Thymus (tissue), 11 donors: ENCODE results near the gene NAGPA. TPM values are rescaled to one million over a fixed set of nuclear protein-coding genes. Genes with fewer than 3 reads are reported as not detected.

Experiments
- DNase-seq, 9 donors: peaks; one replicate each; pipeline ENCODE4 v3.0.0-alpha.2; 2013; ENCODE audit warnings: low spot score in 9 of 9, low read depth in 6 of 9, missing footprints in 1 of 9
- H3K27ac ChIP-seq, 2 donors: one replicate each; pipeline ENCODE4 v1.5.1; 2013; ENCODE audit warnings: control low read depth in 1 of 2, low read depth in 1 of 2, low read length in 1 of 2, mild to moderate bottlenecking in 1 of 2, moderate library complexity in 1 of 2
- H3K27me3 ChIP-seq, 2 donors: one replicate each; pipeline ENCODE4 v1.5.1; 2013; ENCODE audit warnings: low read length in 1 of 2; ENCODE audit not compliant: control insufficient read depth in 2 of 2, insufficient read depth in 1 of 2
- H3K36me3 ChIP-seq, 2 donors: one replicate each; pipeline ENCODE4 v1.5.1; 2013; ENCODE audit warnings: low read length in 1 of 2, mild to moderate bottlenecking in 1 of 2, moderate library complexity in 1 of 2; ENCODE audit not compliant: control insufficient read depth in 2 of 2, insufficient read depth in 2 of 2
- H3K4me1 ChIP-seq, 2 donors: one replicate each; pipeline ENCODE4 v1.5.1; 2013; ENCODE audit warnings: low read length in 2 of 2; ENCODE audit not compliant: control insufficient read depth in 2 of 2, insufficient read depth in 2 of 2
- H3K4me3 ChIP-seq, 2 donors: one replicate each; pipeline ENCODE4 v1.5.1; 2013; ENCODE audit warnings: low read length in 2 of 2, control low read depth in 1 of 2, mild to moderate bottlenecking in 1 of 2
- H3K9me3 ChIP-seq, 2 donors: one replicate each; pipeline ENCODE4 v1.5.1; 2013; ENCODE audit warnings: low read length in 1 of 2, mild to moderate bottlenecking in 1 of 2; ENCODE audit not compliant: control insufficient read depth in 2 of 2, insufficient read depth in 1 of 2
- WGBS: extraction: QIAGEN DNeasy Blood & Tissue Kit; methylation state at CpG from one replicate; pipeline ENCODE4 v1.1.7; 2013; 5-methylcytosine and 5-hydroxymethylcytosine counted together
- polyA plus RNA-seq: library from polyadenylated mRNA; stranded (reverse); fragments of 200-250 nt; gene quantifications from one replicate; pipeline ENCODE4 v1.2.3, GENCODE V29; 2013
- total RNA-seq: library from RNA; stranded (reverse); fragments of 120-200 nt; gene quantifications from one replicate; pipeline ENCODE4 v1.2.4, GENCODE V29; 2013
- donor health status: healthy.

The NAGPA gene
- total and polyA plus RNA-seq, 2 donors: 6.7 to 10.3 TPM

DNA sequence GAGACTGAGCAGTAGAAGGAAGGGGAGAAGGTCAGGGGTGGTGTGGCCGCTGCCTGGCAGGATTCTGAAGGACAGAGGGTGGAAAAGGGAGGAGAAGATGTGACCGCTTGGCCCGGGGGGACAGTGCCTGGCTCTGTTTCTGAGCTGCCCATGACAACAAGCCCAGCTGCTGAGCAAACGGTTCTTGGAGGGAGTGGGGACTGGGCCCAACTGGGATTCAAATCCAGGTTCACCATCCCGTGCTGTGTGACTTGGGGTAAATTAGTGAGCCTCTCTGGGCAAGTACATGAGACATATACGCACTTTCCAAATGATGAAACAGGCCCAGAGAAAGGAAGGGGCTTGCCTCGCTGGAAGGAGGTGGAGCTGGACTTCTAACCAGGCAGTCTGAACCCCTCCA lies 52.3 kb downstream of the NAGPA start:
- H3K27ac ChIP-seq: no peak overlapping the region
- no peaks in the 10 kb centered on the region for H3K4me1 ChIP-seq
- no peak overlapping the region for H3K4me3 ChIP-seq
- peaks cover 0 to 4% of the 10 kb centered on the region in 2 donors for H3K9me3 ChIP-seq
- no peaks in the 10 kb centered on the region for H3K36me3 ChIP-seq
- DNase-seq: no peak
- peaks cover 2 to 20% of the 10 kb centered on the region in 2 donors for H3K27me3 ChIP-seq
- WGBS: 91% methylated on average over 7 of the region's 7 CpGs

DNA sequence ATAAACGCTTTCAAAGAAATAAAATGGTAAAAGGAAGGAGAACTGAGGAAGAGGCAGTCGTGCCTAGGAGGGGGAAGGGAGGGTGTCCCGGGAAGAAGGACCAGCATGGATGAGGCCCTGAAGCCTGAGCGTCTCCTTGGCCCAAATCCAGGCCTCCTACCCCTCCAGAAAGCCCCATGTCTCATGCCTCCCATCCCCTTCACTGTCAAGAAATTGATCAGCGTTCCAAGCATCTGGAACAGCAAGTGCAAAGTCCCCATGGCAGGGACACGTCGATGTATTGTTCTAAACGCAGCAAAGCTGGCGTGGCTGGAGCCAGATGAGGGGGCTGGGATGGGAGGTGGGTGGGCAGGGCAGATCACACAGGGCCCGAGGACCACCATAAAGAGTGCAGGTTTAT lies 53.0 kb downstream of the NAGPA start:
- Histone ChIP-seq H3K4me1 (no peaks in the 10 kb centered on the region), H3K36me3 (no peaks in the 10 kb centered on the region), H3K9me3 (peaks cover 0 to 7% of the 10 kb centered on the region in 2 donors), H3K4me3 (no peak overlapping the region), H3K27ac (no peak overlapping the region), H3K27me3 (peaks cover 0 to 12% of the 10 kb centered on the region in 2 donors)
- WGBS: 88% methylated on average over 10 of the region's 10 CpGs
- DNase-seq: no peak

DNA sequence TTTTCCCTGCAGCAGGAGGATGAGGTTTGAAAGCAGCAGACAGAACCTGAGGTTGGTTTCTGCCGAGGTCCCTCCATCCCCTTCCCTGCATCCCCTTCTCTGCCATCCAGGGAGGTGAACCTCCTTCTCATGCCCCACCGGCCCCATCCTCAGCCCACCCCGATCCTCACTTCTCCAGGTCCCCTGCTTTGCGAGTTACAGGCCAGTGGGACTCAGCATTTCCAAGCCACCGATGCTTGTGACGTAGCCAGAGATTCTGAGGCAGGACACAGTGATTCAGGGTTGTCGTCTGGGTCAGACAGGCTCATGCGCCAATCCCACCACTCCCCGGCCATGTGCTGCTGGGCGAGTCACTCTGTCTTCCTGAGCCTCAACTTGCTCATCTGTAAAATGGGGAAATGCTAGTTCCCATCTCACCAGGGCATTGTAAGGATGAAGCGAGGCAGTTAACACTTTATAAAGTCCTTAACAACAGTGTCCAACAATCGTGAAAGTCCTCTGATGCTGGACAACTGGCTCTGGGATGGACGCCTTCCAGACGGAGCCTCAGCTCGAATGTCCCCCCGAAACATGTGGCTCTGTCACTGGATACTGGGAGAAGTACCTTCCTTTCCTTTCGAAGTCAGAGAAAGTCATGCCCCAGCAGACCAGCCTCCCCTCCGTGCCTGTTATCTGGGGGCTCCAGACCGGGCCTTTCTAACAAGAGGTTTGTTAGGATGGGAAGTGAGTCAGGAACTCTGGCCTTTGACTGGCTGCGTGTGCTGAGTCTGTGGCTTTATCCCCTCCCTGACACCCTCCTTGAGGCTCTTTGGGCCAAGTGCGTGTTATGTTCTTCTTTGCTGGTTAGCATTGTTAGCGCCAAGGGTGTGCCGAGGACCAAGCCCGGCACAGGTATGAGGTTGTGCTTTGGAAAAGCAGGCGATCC lies 53.7 kb downstream of the NAGPA start:
- Histone ChIP-seq H3K4me1 (no peaks in the 10 kb centered on the region), H3K36me3 (no peaks in the 10 kb centered on the region), H3K27ac (no peak overlapping the region), H3K9me3 (peaks cover 0 to 7% of the 10 kb centered on the region in 2 donors), H3K4me3 (no peak overlapping the region), H3K27me3 (peaks cover 0 to 8% of the 10 kb centered on the region in 2 donors)
- WGBS: 75% methylated on average over 25 of the region's 25 CpGs
- no peak for DNase-seq

DNA sequence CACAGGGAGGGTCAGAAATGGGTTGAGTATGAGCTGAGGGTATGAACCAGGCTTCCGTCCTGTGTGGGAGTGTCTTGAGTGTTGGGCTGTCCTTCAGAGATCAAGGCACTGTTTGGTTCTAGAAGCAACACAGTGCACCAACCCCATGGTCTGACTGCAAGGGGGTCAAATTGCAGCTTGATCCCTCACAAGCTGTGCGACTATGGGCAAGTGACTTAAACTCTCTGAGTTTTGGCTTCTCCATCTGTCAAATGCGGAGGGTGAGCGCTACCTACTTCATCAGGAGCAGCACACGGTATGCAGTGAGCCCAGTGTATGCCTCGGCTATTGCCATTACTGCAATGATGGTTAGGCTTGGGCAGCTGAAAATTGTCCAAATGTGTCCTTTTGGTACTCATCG lies 54.6 kb downstream of the NAGPA start:
- Histone ChIP-seq H3K4me3 (no peak overlapping the region), H3K27me3 (peaks cover 0 to 8% of the 10 kb centered on the region in 2 donors), H3K4me1 (no peaks in the 10 kb centered on the region), H3K36me3 (no peaks in the 10 kb centered on the region), H3K27ac (no peak overlapping the region), H3K9me3 (peaks cover 0 to 7% of the 10 kb centered on the region in 2 donors)
- no peak for DNase-seq
- WGBS: 95% methylated on average over 7 of the region's 7 CpGs

DNA sequence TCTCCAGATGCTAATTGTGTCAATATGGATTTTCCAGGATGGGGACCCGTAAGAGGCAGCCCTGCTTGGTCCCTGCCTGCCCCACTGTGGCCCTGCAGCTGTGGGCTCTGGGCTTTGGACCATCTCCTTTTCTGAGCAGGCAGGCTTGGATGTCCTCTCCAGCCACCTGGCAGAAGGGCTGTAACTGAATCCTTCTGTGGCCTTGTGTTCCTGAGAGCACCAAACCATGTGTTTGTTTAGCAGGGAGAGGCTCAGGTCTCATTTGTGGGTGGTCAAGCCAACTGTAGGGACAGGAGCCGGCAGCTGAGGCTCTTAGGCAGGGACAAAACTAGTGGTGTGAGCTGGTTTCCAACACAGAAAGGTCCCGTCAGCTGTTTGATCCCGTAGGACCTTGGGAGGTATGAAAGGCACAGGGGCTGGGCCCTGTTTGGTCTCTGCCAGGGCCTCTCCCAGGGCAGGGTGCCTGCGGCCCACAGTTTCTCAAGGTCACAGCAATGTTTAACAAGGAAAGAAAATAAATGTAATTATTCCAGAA lies 57.1 kb downstream of the NAGPA start:
- Histone ChIP-seq H3K27ac (no peak overlapping the region), H3K4me3 (no peak overlapping the region), H3K4me1 (no peaks in the 10 kb centered on the region), H3K9me3 (peaks cover 0 to 13% of the 10 kb centered on the region in 2 donors), H3K36me3 (no peaks in the 10 kb centered on the region), H3K27me3 (peaks cover 0 to 2% of the 10 kb centered on the region in 2 donors)
- WGBS: 94% methylated on average over 5 of the region's 5 CpGs
- no peak for DNase-seq

DNA sequence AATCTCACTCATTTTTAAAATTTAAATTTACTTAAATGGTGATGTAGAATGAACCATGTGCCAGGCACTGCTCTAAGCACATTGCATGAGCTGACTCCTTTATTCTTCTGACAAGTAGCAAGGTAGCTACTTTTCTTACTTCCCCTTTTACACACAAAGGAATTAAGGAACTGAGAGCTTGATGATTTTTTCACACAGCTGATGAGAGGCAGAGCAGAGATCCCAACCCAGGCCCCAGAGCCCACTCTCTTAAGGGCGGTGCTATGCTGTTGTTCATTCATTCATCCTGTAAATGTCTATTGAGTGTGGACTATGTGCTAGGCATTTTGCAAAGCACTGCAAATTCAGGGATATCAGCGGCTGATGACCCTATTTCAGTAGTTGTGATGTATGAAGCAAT lies 57.7 kb downstream of the NAGPA start:
- Histone ChIP-seq H3K9me3 (peaks cover 0 to 13% of the 10 kb centered on the region in 2 donors), H3K27me3 (peaks cover 0 to 2% of the 10 kb centered on the region in 2 donors), H3K4me3 (no peak overlapping the region), H3K36me3 (no peaks in the 10 kb centered on the region), H3K27ac (no peak overlapping the region), H3K4me1 (no peaks in the 10 kb centered on the region)
- 72% methylated on average over 2 of the region's 2 CpGs for WGBS
- no peak for DNase-seq

Other genes starting within 250 kb of the NAGPA start
- not detected for gene SEPTIN12, start 245.6 kb downstream of the NAGPA start, total RNA-seq
- 0.14 TPM for gene SEPTIN12, start 245.6 kb downstream of the NAGPA start, polyA plus RNA-seq
- gene SMIM22, start 238.6 kb downstream of the NAGPA start, total RNA-seq: 3.9 TPM
- gene SMIM22, start 238.6 kb downstream of the NAGPA start, polyA plus RNA-seq: 16.2 TPM
- gene ROGDI, start 231.3 kb downstream of the NAGPA start, total RNA-seq: 28.0 TPM
- 40.8 TPM for gene ROGDI, start 231.3 kb downstream of the NAGPA start, polyA plus RNA-seq
- 36.4 TPM for gene GLYR1, start 186.6 kb downstream of the NAGPA start, total RNA-seq
- 59.1 TPM for gene GLYR1, start 186.6 kb downstream of the NAGPA start, polyA plus RNA-seq
- 12.9 TPM for gene UBN1, start 186.5 kb downstream of the NAGPA start, total RNA-seq
- 9.2 TPM for gene UBN1, start 186.5 kb downstream of the NAGPA start, polyA plus RNA-seq
- 3.7 TPM for gene PPL, start 96.8 kb downstream of the NAGPA start, total RNA-seq
- gene PPL, start 96.8 kb downstream of the NAGPA start, polyA plus RNA-seq: 14.3 TPM
- 0.24 TPM for gene SEC14L5, start 75.6 kb downstream of the NAGPA start, total RNA-seq
- 0.14 TPM for gene SEC14L5, start 75.6 kb downstream of the NAGPA start, polyA plus RNA-seq
- gene C16orf89, start 32.0 kb upstream of the NAGPA start, total RNA-seq: 1.4 TPM
- gene C16orf89, start 32.0 kb upstream of the NAGPA start, polyA plus RNA-seq: 0.71 TPM
- 19.0 TPM for gene ALG1, start 37.9 kb upstream of the NAGPA start, total RNA-seq
- 20.1 TPM for gene ALG1, start 37.9 kb upstream of the NAGPA start, polyA plus RNA-seq
- 5.9 TPM for gene EEF2KMT, start 63.9 kb upstream of the NAGPA start, total RNA-seq
- 5.4 TPM for gene EEF2KMT, start 63.9 kb upstream of the NAGPA start, polyA plus RNA-seq